Mesothelial cell of epicardium (in vitro differentiated cells): ENCODE data around the gene ASTN2. TPM values are rescaled to one million over a fixed set of nuclear protein-coding genes. Genes with fewer than 3 reads are reported as not detected.
A peak's percentile ranks its signal among the peaks of the same experiment; 100 is the strongest.

Experiments
- DNase-seq, 2 experiments: peaks; one replicate each; pipeline ENCODE4 v3.0.0; 2021; ENCODE audit warnings: low spot score in 2 of 2; ENCODE audit not compliant: unreplicated experiment in 2 of 2
- H3K27ac Mint-ChIP-seq: 2 replicates; pipeline ENCODE4 v1.8.0; 2021; ENCODE audit warnings: mixed read lengths
- H3K27me3 Mint-ChIP-seq: 2 replicates; pipeline ENCODE4 v1.8.0; 2021; ENCODE audit warnings: low read depth, mixed read lengths
- H3K36me3 Mint-ChIP-seq: 2 replicates; pipeline ENCODE4 v1.8.0; 2021; ENCODE audit warnings: mixed read lengths
- H3K4me1 Mint-ChIP-seq: 2 replicates; pipeline ENCODE4 v1.8.0; 2021; ENCODE audit warnings: mixed read lengths
- H3K4me3 Mint-ChIP-seq: 2 replicates; pipeline ENCODE4 v1.8.0; 2021; ENCODE audit warnings: mild to moderate bottlenecking, moderate library complexity, mixed read lengths
- H3K9me3 Mint-ChIP-seq: 2 replicates; pipeline ENCODE4 v1.8.0; 2021; ENCODE audit warnings: mixed read lengths
- CTCF ChIP-seq: fragments of 200-600 bp; sonication (generic); IDR thresholded peaks from one replicate; pipeline ENCODE4 v1.5.0; 2021; ENCODE audit warnings: antibody characterized with exemption; ENCODE audit not compliant: unreplicated experiment
- total RNA-seq: library from RNA; stranded (reverse); gene quantifications from 3 replicates; pipeline ENCODE4 v1.2.1, GENCODE V29; 2021

ASTN2 gene
- total RNA-seq, 1 donor from 2014 or later: 12.2 TPM

- peak; percentile 52 for TF ChIP-seq CTCF
- Mint-ChIP-seq H3K4me3 (no peak overlapping the region), H3K27ac (no peak overlapping the region), H3K36me3 (peaks cover 16% of the 10 kb centered on the region), H3K4me1 (peaks cover 17% of the 10 kb centered on the region), H3K27me3 (no peaks in the 10 kb centered on the region), H3K9me3 (peaks cover 21% of the 10 kb centered on the region)
- no peak for DNase-seq
Observed at GRCh38 chr9:116589392-116590354, 825.2 kb downstream of the ASTN2 start.

GRCh38 chr9:116587919-116588318, 826.9 kb downstream of the ASTN2 start:
- Mint-ChIP-seq H3K4me3 (no peak overlapping the region), H3K27me3 (no peaks in the 10 kb centered on the region), H3K36me3 (peaks cover 16% of the 10 kb centered on the region), H3K9me3 (peaks cover 21% of the 10 kb centered on the region), H3K4me1 (peaks cover 8% of the 10 kb centered on the region), H3K27ac (no peak overlapping the region)
- no peak for DNase-seq
- no peak for TF ChIP-seq CTCF

GRCh38 chr9:116585896-116586295, 829.0 kb downstream of the ASTN2 start:
- TF ChIP-seq CTCF: no peak
- H3K27me3 Mint-ChIP-seq: no peaks in the 10 kb centered on the region
- no peak overlapping the region for H3K27ac Mint-ChIP-seq
- no peak overlapping the region for H3K4me3 Mint-ChIP-seq
- H3K4me1 Mint-ChIP-seq: no peaks in the 10 kb centered on the region
- DNase-seq: no peak
- peaks cover 21% of the 10 kb centered on the region for H3K9me3 Mint-ChIP-seq
- H3K36me3 Mint-ChIP-seq: peaks cover 16% of the 10 kb centered on the region

GRCh38 chr9:116585204-116585603, 829.7 kb downstream of the ASTN2 start:
- DNase-seq: no peak
- Mint-ChIP-seq H3K9me3 (peaks cover 21% of the 10 kb centered on the region), H3K4me1 (peaks cover 2% of the 10 kb centered on the region), H3K27ac (no peak overlapping the region), H3K36me3 (peaks cover 16% of the 10 kb centered on the region), H3K27me3 (no peaks in the 10 kb centered on the region), H3K4me3 (no peak overlapping the region)
- TF ChIP-seq CTCF: no peak

- Mint-ChIP-seq H3K27ac (no peak overlapping the region), H3K4me3 (no peak overlapping the region), H3K4me1 (peaks cover 2% of the 10 kb centered on the region), H3K27me3 (no peaks in the 10 kb centered on the region), H3K9me3 (no peaks in the 10 kb centered on the region), H3K36me3 (peaks cover 2% of the 10 kb centered on the region)
- TF ChIP-seq CTCF: no peak
- DNase-seq: no peak
Observed at GRCh38 chr9:116580853-116581252, 834.0 kb downstream of the ASTN2 start.
